ENCODE data around the gene SLC12A4. TPM values are rescaled to one million over a fixed set of nuclear protein-coding genes. Genes with fewer than 3 reads are reported as not detected.
"Not testable (repeated sequence)": the region's sequence is repeated elsewhere in the genome, so short reads cannot be mapped to it uniquely, and the experiment has no call there.

SLC12A4 gene
- total and polyA plus RNA-seq, 8 donors, result 5.7 to 136 (median 20.1) TPM

- intact Hi-C loops (cut with DNase I; ENCODE audit: low total_unique reads), result no loop called here
- Histone ChIP-seq H3K9me3 (no peaks in the 10 kb centered on the region), H3K4me1 (peaks cover 29 to 61% (median 56%) of the 10 kb centered on the region in 4 donors), H3K4me3 (no peak overlapping the region), H3K36me3 (peaks cover 26 to 66% (median 50%) of the 10 kb centered on the region in 4 donors), H3K27me3 (no peaks in the 10 kb centered on the region), H3K27ac (peak overlapping the region in 3 of 5 donors; percentile 76 to 82 (median 76))
- WGBS, 5 donors, result 69 to 82% (median 76%) methylated on average over 6 of the region's 6 CpGs
- peak in 1 of 2 donors; percentile 65 for DNase-seq
- no peak for TF ChIP-seq POLR2A (IDR thresholded peaks at IDR 0.05)
- TF ChIP-seq, protein P1, sequence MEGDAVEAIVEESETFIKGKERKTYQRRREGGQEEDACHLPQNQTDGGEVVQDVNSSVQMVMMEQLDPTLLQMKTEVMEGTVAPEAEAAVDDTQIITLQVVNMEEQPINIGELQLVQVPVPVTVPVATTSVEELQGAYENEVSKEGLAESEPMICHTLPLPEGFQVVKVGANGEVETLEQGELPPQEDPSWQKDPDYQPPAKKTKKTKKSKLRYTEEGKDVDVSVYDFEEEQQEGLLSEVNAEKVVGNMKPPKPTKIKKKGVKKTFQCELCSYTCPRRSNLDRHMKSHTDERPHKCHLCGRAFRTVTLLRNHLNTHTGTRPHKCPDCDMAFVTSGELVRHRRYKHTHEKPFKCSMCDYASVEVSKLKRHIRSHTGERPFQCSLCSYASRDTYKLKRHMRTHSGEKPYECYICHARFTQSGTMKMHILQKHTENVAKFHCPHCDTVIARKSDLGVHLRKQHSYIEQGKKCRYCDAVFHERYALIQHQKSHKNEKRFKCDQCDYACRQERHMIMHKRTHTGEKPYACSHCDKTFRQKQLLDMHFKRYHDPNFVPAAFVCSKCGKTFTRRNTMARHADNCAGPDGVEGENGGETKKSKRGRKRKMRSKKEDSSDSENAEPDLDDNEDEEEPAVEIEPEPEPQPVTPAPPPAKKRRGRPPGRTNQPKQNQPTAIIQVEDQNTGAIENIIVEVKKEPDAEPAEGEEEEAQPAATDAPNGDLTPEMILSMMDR (IDR thresholded peaks at IDR 0.05), result peak in 4 of 7 experiments; percentile 24 to 63 (median 40)
Observed at GRCh38 chr16:67942200-67942509, 26.3 kb downstream of the SLC12A4 start.

DNA sequence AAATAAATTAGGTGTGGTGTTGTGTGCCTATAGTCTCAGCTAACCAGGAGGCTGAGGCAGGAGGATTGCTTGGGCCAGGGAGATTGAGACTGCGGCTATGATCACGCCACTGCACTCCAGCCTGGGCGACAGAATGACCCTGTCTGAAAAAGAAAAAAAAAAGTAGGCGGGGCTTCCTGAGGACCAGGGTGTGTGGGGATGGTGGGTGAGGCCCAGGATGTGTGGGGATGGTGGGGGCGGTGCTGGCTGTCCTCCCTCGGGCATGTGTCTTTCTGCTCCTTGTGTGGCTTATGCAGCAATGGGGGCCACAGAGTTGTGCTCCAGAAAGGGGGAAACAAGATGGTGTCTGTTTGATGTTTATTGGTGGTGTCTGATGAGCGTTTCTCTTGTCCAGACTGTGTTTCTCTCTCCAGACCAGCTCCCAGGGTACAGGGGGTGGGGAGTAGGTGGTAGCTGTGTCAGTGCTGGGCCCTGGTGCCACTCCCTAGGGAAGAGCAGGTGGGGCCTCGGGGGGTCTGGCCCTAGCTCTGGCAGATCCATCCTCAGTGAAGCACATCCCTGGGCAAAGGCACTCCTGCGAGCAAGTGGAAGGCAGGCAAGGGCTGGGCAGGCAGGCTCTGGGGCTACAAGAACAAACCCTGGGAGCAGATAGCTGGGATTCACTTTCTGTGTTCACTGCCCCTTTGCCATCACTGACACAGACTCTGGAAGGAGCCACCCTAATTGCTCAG lies 26.8 kb downstream of the SLC12A4 start:
- no peak for DNase-seq
- WGBS, 5 donors, result 82 to 86% (median 84%) methylated on average over 8 to 9 of the region's 9 CpGs
- no peaks in the 10 kb centered on the region for H3K9me3 ChIP-seq
- no peaks in the 10 kb centered on the region for H3K27me3 ChIP-seq
- H3K36me3 ChIP-seq, result peaks cover 21 to 61% (median 45%) of the 10 kb centered on the region in 4 donors
- intact Hi-C loops (cut with DNase I; ENCODE audit: low total_unique reads), result no loop called here
- peak overlapping the region in 3 of 5 donors; percentile 4 to 82 (median 76) for H3K27ac ChIP-seq
- no peak overlapping the region for H3K4me3 ChIP-seq
- TF ChIP-seq, protein P1 (IDR thresholded peaks at IDR 0.05), result no peak
- TF ChIP-seq POLR2AphosphoS5 (IDR thresholded peaks at IDR 0.05) (no peak), POLR2A (IDR thresholded peaks at IDR 0.05) (no peak), EP300 (IDR thresholded peaks at IDR 0.05) (no peak)
- peaks cover 34 to 65% (median 60%) of the 10 kb centered on the region in 4 donors for H3K4me1 ChIP-seq

DNA sequence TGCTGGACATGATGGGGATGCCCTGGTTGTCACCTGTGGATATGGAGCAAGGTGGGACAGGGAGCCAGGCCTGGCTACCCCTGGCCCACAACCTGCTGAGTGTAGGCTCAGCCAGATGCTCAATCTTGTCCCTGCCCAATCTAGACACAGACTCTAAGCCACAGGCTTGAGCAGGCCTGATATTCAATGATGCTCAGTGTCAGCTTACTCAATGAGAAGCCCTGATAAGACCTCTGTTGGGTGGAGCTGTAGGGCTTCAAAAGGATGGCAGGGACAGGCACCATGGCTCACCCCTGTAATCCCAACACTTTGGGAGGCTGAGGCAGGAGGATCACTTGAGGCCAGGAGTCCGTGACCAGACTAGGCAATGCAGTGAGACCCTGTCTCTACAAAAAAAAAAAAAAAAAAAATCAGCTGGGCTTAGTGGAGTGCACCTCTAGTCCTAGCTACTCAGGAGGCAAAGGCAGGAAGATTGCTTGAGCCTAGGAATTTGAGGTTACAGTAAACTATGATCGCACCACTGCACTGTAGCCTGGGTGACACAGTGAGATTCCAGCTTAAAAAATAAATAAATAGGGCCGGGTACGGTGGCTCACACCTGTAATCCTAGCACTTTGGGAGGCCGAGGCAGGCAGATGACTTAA lies 27.9 kb downstream of the SLC12A4 start:
- Histone ChIP-seq H3K4me3 (no peak overlapping the region), H3K36me3 (peaks cover 10 to 50% (median 34%) of the 10 kb centered on the region in 4 donors), H3K27me3 (no peaks in the 10 kb centered on the region), H3K27ac (peak overlapping the region in 1 of 5 donors; percentile 25), H3K9me3 (no peaks in the 10 kb centered on the region), H3K4me1 (peaks cover 33 to 64% (median 60%) of the 10 kb centered on the region in 4 donors)
- no peak for DNase-seq
- intact Hi-C loops (cut with DNase I; ENCODE audit: low total_unique reads), result no loop called here
- TF ChIP-seq EP300 (IDR thresholded peaks at IDR 0.05) (no peak), POLR2A (IDR thresholded peaks at IDR 0.05) (no peak)
- WGBS, 5 donors, result 85 to 93% (median 91%) methylated on average over 5 of the region's 5 CpGs

DNA sequence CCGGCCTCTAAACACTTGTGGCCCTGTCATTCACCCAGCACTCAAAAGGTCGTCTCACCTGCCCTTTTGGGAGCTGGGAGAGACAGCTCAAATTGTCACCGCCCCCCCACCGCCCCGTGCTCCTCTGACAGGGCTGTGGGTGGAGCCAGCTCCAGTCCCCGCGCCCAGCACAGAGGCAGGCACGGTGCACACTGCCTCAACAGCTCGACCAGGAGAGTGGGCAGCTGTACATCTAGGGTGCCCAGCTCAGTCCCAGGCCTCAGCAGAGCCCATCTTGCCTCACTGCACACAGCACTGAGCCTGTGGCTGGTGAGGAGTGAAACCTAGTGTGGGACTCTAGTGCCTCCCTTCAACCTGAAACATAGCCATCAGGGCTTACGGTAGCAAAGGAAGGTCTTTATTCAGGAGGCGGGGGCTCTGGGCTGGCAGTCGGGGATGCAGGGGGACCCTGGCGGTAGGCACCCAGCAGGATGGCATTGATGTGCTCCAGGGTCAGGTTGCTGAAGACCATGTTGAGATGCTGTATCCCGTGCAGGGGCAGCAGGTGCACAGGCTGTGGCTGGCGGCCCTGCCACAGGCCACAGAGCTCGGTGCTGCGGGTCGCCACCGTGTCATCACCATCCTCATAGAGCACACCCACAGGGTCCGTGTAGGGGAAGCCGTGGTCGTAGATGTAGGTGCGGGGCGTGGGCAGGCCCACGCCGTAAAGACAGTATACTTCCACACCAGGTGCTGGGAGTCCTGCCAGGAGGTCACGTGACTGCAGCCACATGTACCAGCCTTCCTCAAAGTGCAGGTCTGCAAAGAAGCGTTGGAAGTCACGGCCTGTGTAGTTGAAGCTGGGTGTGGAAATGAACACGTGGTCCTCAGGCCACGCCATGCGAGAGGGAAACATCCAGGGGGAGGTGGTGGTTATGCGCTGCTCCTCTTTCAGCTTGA lies 28.7 kb downstream of the SLC12A4 start:
- Histone ChIP-seq H3K27ac (peak overlapping the region in 2 of 5 donors; percentile 25 to 26), H3K4me3 (no peak overlapping the region), H3K27me3 (no peaks in the 10 kb centered on the region), H3K9me3 (no peaks in the 10 kb centered on the region), H3K36me3 (peaks cover 3 to 47% (median 29%) of the 10 kb centered on the region in 4 donors), H3K4me1 (peaks cover 37 to 64% (median 63%) of the 10 kb centered on the region in 4 donors)
- intact Hi-C loops (cut with DNase I; ENCODE audit: low total_unique reads), result loop anchor here (10.0 kb wide), 1 partner anchor 115 kb away; no protein-coding TSS in a partner anchor
- 61 to 67% (median 63%) methylated on average over 14 to 33 of the region's 33 CpGs for WGBS, 5 donors
- TF ChIP-seq EP300 (IDR thresholded peaks at IDR 0.05), result no peak
- TF ChIP-seq POLR2AphosphoS5 (IDR thresholded peaks at IDR 0.05), result peak in 1 of 3 donors; percentile 20
- DNase-seq, result peak in 1 of 2 donors; percentile 80

- DNase-seq, H3K9me3 ChIP-seq, H3K4me3 ChIP-seq, H3K27me3 ChIP-seq: not testable (repeated sequence)
- Histone ChIP-seq H3K4me1 (peaks cover 27 to 54% (median 50%) of the 10 kb centered on the region in 4 donors), H3K36me3 (peaks cover 5 to 48% (median 32%) of the 10 kb centered on the region in 4 donors), H3K27ac (peak overlapping the region in 2 of 5 donors; percentile 97 to 99)
- intact Hi-C loops (cut with DNase I; ENCODE audit: low total_unique reads), result loop anchor here (10.0 kb wide), 1 partner anchor 113 kb away; no protein-coding TSS in a partner anchor
- 90 to 98% (median 93%) methylated on average over 5 of the region's 5 CpGs for WGBS, 5 donors
Observed at GRCh38 chr16:67937713-67938112, 30.7 kb downstream of the SLC12A4 start.

Measured in stomach (tissue), 9 donors.